K562 (cell line): ENCODE results near the gene LLGL1. TPM values are rescaled to one million over a fixed set of nuclear protein-coding genes. Genes with fewer than 3 reads are reported as not detected.

Experiments
- ATAC-seq: fragments of 200-7000 bp; cut with Tn5 transposase; 3 replicates; pipeline ENCODE4 v1.9.1; 2020; ENCODE audit warnings: moderate library complexity
- BruUV-seq: library from RNA; stranded (reverse); fragments of 400-500 nt; replicated peaks from 2 replicates; lab custom pipeline; 2021; lab: Mats Ljungman, UMichigan
- CTCF ChIA-PET: fragments of 300-600 bp; formaldehyde crosslinking; extraction: SDS; loops from one replicate; lab custom pipeline; 2021; ENCODE audit warnings: low intra/inter-chr PET ratio; lab: Yijun Ruan, JAX
- POLR2A ChIA-PET: fragments of 300-600, 350-650 bp; sonication (Branson Sonifier 250); formaldehyde crosslinking; extraction: SDS; loops from one replicate; lab custom pipeline; 2021; ENCODE audit warnings: antibody characterized with exemption, inconsistent platforms; lab: Yijun Ruan, JAX
- DNase-seq, 4 experiments: peaks; one replicate each; pipeline versions ENCODE4 v3.0.0 to v3.0.0-alpha.2; 2011 to 2018; ENCODE audit warnings: low spot score in 3 of 4, mixed read lengths in 3 of 4; ENCODE audit errors: extremely low read depth in 1 of 4
- FAIRE-seq: peaks from 2 replicates; lab custom pipeline; 2011; peaks lifted over from hg19 to GRCh38; lab: Jason Lieb, UNC
- H2AFZ ChIP-seq: 2 replicates; pipeline ENCODE4 v1.6.0; 2011; ENCODE audit warnings: low read depth, low read length, control low read depth, inconsistent platforms
- H3K27ac ChIP-seq: fragments of 200-600 bp; 3 replicates; pipeline ENCODE4 v1.8.0; 2011; ENCODE audit warnings: low read depth, mild to moderate bottlenecking, control low read depth, inconsistent platforms, low read length, moderate library complexity, mixed read lengths; ENCODE audit errors: extremely low read depth
- H3K27me3 ChIP-seq, 2 experiments: fragments of 300-600 bp in 1 of 2; 2 replicates in 1 of 2; 3 replicates in 1 of 2; pipeline versions ENCODE4 v1.6.0 to v1.8.0; 2011; ENCODE audit warnings: inconsistent platforms in 2 of 2, low read length in 2 of 2, mild to moderate bottlenecking in 1 of 2, mixed read lengths in 1 of 2, moderate library complexity in 1 of 2; ENCODE audit not compliant: control insufficient read depth in 2 of 2, insufficient read depth in 2 of 2
- H3K36me3 ChIP-seq: fragments of 300-600 bp; 3 replicates; pipeline ENCODE4 v1.8.0; 2011; ENCODE audit warnings: mild to moderate bottlenecking, low read length, inconsistent platforms; ENCODE audit not compliant: control insufficient read depth, insufficient read depth
- H3K4me1 ChIP-seq, 2 experiments: fragments of 200-600 bp in 1 of 2; replicated peaks in 1 of 2; 2 replicates in 1 of 2; 3 replicates in 1 of 2; pipeline versions ENCODE4 v1.5.1 to v1.8.0; 2011; ENCODE audit warnings: inconsistent platforms in 2 of 2, low read length in 2 of 2, mild to moderate bottlenecking in 1 of 2, mixed read lengths in 1 of 2, moderate library complexity in 1 of 2; ENCODE audit not compliant: control insufficient read depth in 2 of 2, insufficient read depth in 2 of 2
- H3K4me2 ChIP-seq: 2 replicates; pipeline ENCODE4 v1.6.1; 2011; ENCODE audit warnings: low read length, control low read depth, inconsistent platforms, mixed read lengths; ENCODE audit not compliant: insufficient read depth
- H3K4me3 ChIP-seq: fragments of 200-600 bp; sonication (generic), shearing (Covaris generic); 2 replicates; pipeline ENCODE4 v1.5.1; 2016; ENCODE audit warnings: control low read depth, inconsistent platforms
- H3K79me2 ChIP-seq: fragments of 200-600 bp; 3 replicates; pipeline ENCODE4 v1.8.0; 2011; ENCODE audit warnings: low read length, inconsistent platforms; ENCODE audit not compliant: control insufficient read depth, insufficient read depth
- H3K9ac ChIP-seq, 2 experiments: 2 replicates each; pipeline versions ENCODE4 v1.6.0 to v1.6.1; 2011; ENCODE audit warnings: low read depth in 2 of 2, low read length in 2 of 2, control low read depth in 1 of 2, inconsistent platforms in 1 of 2, mild to moderate bottlenecking in 1 of 2, mixed read lengths in 1 of 2; ENCODE audit not compliant: insufficient read depth in 1 of 2
- H3K9me1 ChIP-seq: one replicate; pipeline ENCODE4 v1.6.0; 2011; ENCODE audit warnings: inconsistent platforms, mild to moderate bottlenecking, low read length, moderate library complexity; ENCODE audit not compliant: control insufficient read depth, insufficient read depth
- H3K9me3 ChIP-seq: replicated peaks from 2 replicates; pipeline ENCODE4 v1.5.1; 2011; ENCODE audit warnings: low read depth, low read length, inconsistent platforms; ENCODE audit not compliant: control insufficient read depth, insufficient read depth
- H4K20me1 ChIP-seq: replicated peaks from 2 replicates; pipeline ENCODE4 v1.6.1; 2011; ENCODE audit warnings: low read length, inconsistent platforms, mixed read lengths; ENCODE audit not compliant: control insufficient read depth, insufficient read depth
- ARID4B ChIP-seq: sonication (generic); formaldehyde crosslinking; IDR thresholded peaks from 2 replicates; pipeline ENCODE4 v1.8.0; 2022; ENCODE audit warnings: mild to moderate bottlenecking, missing genetic modification reagents
- CHD1 ChIP-seq: fragments of 200-600 bp; sonication (generic); IDR thresholded peaks from one replicate; pipeline ENCODE4 v1.6.1; 2012; ENCODE audit warnings: mild to moderate bottlenecking, moderate library complexity, low read length, inconsistent platforms
- ELK3 ChIP-seq: fragments of 450-650 bp; formaldehyde crosslinking; IDR thresholded peaks from 2 replicates; pipeline ENCODE4 v1.4.0; 2020; ENCODE audit warnings: mild to moderate bottlenecking
- PML ChIP-seq: IDR thresholded peaks from 2 replicates; pipeline ENCODE4 v1.6.1; 2012; ENCODE audit warnings: low read length, inconsistent platforms
- PPARD ChIP-seq: fragments of 250-450 bp; sonication (Bioruptor Pico); IDR thresholded peaks from 2 replicates; pipeline ENCODE4 v1.8.0; 2022; ENCODE audit warnings: inconsistent platforms, mild to moderate bottlenecking, moderate library complexity
- SNRNP70 ChIP-seq: fragments of 200-400 bp; formaldehyde crosslinking; optimal IDR thresholded peaks from 2 replicates; pipeline ENCODE3; 2017; ENCODE audit warnings: low read depth, low read length
- SP1 ChIP-seq: sonication (generic); formaldehyde crosslinking; IDR thresholded peaks from 2 replicates; pipeline ENCODE4 v1.8.1; 2022; ENCODE audit warnings: mild to moderate bottlenecking, missing genetic modification reagents
- ZNF140 ChIP-seq: fragments of 250-450 bp; sonication (Bioruptor Pico); IDR thresholded peaks from 2 replicates; pipeline ENCODE4 v1.8.0; 2021; ENCODE audit warnings: moderate library complexity, mild to moderate bottlenecking, inconsistent platforms
- ZNF740 ChIP-seq, 3 experiments: fragments of 200-800 bp in 1 of 3; sonication (Bioruptor generic) in 1 of 3; sonication (generic) in 1 of 3; formaldehyde crosslinking in 1 of 3; IDR thresholded peaks; 2 replicates each; pipeline versions ENCODE4 v1.6.1 to v1.8.0; 2016 to 2022; ENCODE audit warnings: mild to moderate bottlenecking in 2 of 3, missing compliant biosample characterization in 2 of 3, missing genetic modification characterization in 2 of 3, missing genetic modification reagents in 1 of 3
- WGBS: fragments of 100-300 bp; shearing (Covaris generic); methylation state at CpG from one replicate; pipeline ENCODE4 v1.1.6; 2016; ENCODE audit warnings: low coverage, mixed read lengths; ENCODE audit not compliant: insufficient coverage; ENCODE audit errors: missing lambda C conversion rate; 5-methylcytosine and 5-hydroxymethylcytosine counted together
- in situ Hi-C: fragments of 300-500 bp; cut with MboI; formaldehyde crosslinking; loops from 4 replicates; pipeline ENCODE4 v1.15.0; 2018; ENCODE audit warnings: inconsistent platforms, mixed read lengths
- intact Hi-C: fragments of 100-400 bp; cut with micrococcal nuclease; formaldehyde crosslinking; loops from 2 replicates; pipeline ENCODE4 v1.14.2; 2022
- polyA plus RNA-seq, 8 experiments: library from polyadenylated mRNA; depleted of rRNA in 4 of 8; stranded (reverse) in 5 of 8; unstranded in 3 of 8; fragments of >200 nt; fragmentation: Nextera tagmentation in 2 of 8; fragmentation: Illumina TruSeq in 1 of 8; extraction: Ambion mirVana in 2 of 8; extraction: Trizol in 1 of 8; gene quantifications; 2 replicates each; pipeline versions ENCODE4 v1.2.1 to v1.2.3, GENCODE V29; 2011 to 2014; ENCODE audit warnings: inconsistent platforms in 1 of 8, missing spikeins in 1 of 8
- total RNA-seq, 7 experiments: library from RNA; depleted of rRNA in 6 of 7; stranded (reverse); fragments of >200 nt in 6 of 7; fragmentation: Illumina TruSeq in 2 of 7; extraction: Trizol in 2 of 7; gene quantifications; 2 replicates each; pipeline versions ENCODE4 v1.2.1 to v1.2.3, GENCODE V29; 2011 to 2021; ENCODE audit warnings: low replicate concordance in 1 of 7

Gene LLGL1
- total and polyA plus RNA-seq, 9 of the 15 experiments (the other 6 are each of a cell fraction or from before 2014, with no cell fraction given): 0.11 to 12.9 (median 5.3) TPM; not detected in 1

GRCh38 chr17:18251204-18251603 lies 25.8 kb downstream of the LLGL1 start (continued):
- TF ChIP-seq ARID4B (CRISPR knock-in tag): no peak

- TF ChIP-seq PML (no peak), SNRNP70 (no peak), ELK3 (CRISPR knock-in tag) (no peak), CHD1 (no peak), PPARD (CRISPR knock-in tag) (no peak), SP1 (CRISPR knock-in tag) (no peak), ZNF740 (CRISPR knock-in tag; IDR thresholded peaks at IDR 0.05) (no peak), ZNF740 (tag; IDR thresholded peaks at IDR 0.05) (no peak), ZNF140 (CRISPR knock-in tag) (no peak)
- WGBS: 86% methylated on average over 3 of the region's 5 CpGs
- Histone ChIP-seq H3K79me2 (peaks cover 4% of the 10 kb centered on the region), H3K27ac (no peak overlapping the region), H3K4me1 (peaks cover under 1 to 18% of the 10 kb centered on the region in 2 experiments; a peak in 3 of 5 replicates), H3K36me3 (peaks cover 67% of the 10 kb centered on the region; the same call in 2 of the 3 replicates), H3K4me3 (no peak overlapping the region), H4K20me1 (peaks cover 3% of the 10 kb centered on the region; the same call in 1 of the 2 replicates), H3K9me1 (peaks cover 2% of the 10 kb centered on the region), H2AFZ (no peak overlapping the region), H3K27me3 (no peaks in the 10 kb centered on the region), H3K9ac (no peak overlapping the region; a peak in 1 of 4 replicates), H3K9me3 (no peaks in the 10 kb centered on the region), H3K4me2 (no peak overlapping the region)
- intact Hi-C loops (no loop called here), in situ Hi-C loops (no loop called here)
- CTCF ChIA-PET: no interaction called here
- no peak for DNase-seq
- FAIRE-seq: no peak
- ATAC-seq: no peak
- BruUV-seq: no TSS peak
- POLR2A ChIA-PET: interaction anchor here (0.6 kb wide), 1 partner anchor 751 kb away, joined by 4 read pairs; no protein-coding TSS in a partner anchor
These were observed 26.7 kb downstream of the LLGL1 start for GRCh38 chr17:18252160-18252559.
